CD4-positive, alpha-beta T cell treated with Interleukin-10 for 1 hour (primary cell): Measurements from ENCODE around the gene NTRK2.

Experiments
- DNase-seq: peaks from one replicate; pipeline ENCODE4 v3.0.0-alpha.2; 2020

The NTRK2 gene

GRCh38 chr9:84669288-84670137, at the start of gene NTRK2:
TSS of gene NTRK2 (plus strand) at chr9:84669729. CDS start at chr9:84670749, 1,020 bp downstream.
- no peak for DNase-seq

- no peak for DNase-seq
These were observed 49.2 kb upstream of the NTRK2 start for GRCh38 chr9:84620338-84620737.

- no peak for DNase-seq
These were observed 47.7 kb upstream of the NTRK2 start for GRCh38 chr9:84621811-84622210.

- DNase-seq, result no peak
These were observed 46.5 kb upstream of the NTRK2 start for GRCh38 chr9:84622981-84623380.

GRCh38 chr9:84636436-84636835, 33.1 kb upstream of the NTRK2 start:
- DNase-seq, result no peak

- DNase-seq, result no peak
These were observed 26.9 kb upstream of the NTRK2 start for GRCh38 chr9:84642553-84643141.

- DNase-seq, result no peak
These were observed 21.8 kb upstream of the NTRK2 start for GRCh38 chr9:84647699-84648098.

GRCh38 chr9:84652496-84653120, 16.9 kb upstream of the NTRK2 start:
- no peak for DNase-seq

GRCh38 chr9:84655447-84655846, 14.1 kb upstream of the NTRK2 start:
- no peak for DNase-seq

- DNase-seq, result no peak
These were observed 10.2 kb upstream of the NTRK2 start for GRCh38 chr9:84659313-84659712.

GRCh38 chr9:84659773-84660172, 9.8 kb upstream of the NTRK2 start:
- DNase-seq, result no peak

GRCh38 chr9:84667571-84668195, 1.8 kb upstream of the NTRK2 start:
- DNase-seq, result no peak

GRCh38 chr9:84668196-84669012, 1.1 kb upstream of the NTRK2 start:
- DNase-seq, result peak; percentile 19

- no peak for DNase-seq
These were observed 579 bp upstream of the NTRK2 start for GRCh38 chr9:84669013-84669287.

GRCh38 chr9:84670138-84671041, 861 bp downstream of the NTRK2 start:
- no peak for DNase-seq

- DNase-seq, result no peak
These were observed 2.3 kb downstream of the NTRK2 start for GRCh38 chr9:84671586-84672521.

GRCh38 chr9:84673806-84674205, 4.3 kb downstream of the NTRK2 start:
- DNase-seq, result no peak

GRCh38 chr9:84677080-84677479, 7.6 kb downstream of the NTRK2 start:
- DNase-seq, result no peak

GRCh38 chr9:84679571-84679970, 10.0 kb downstream of the NTRK2 start:
- no peak for DNase-seq

GRCh38 chr9:84681516-84682285, 12.2 kb downstream of the NTRK2 start:
- no peak for DNase-seq
